Stimulated activated memory B cell treated with anti-CD40 and anti-IgM and Interleukin-4, amounts not matched to agents 10 μg/mL and 1 μg/mL and 100 μg/mL, for 72 hours (primary cell): Measurements from ENCODE around the gene MYCBP2.
"Not testable (repeated sequence)": the region's sequence is repeated elsewhere in the genome, so short reads cannot be mapped to it uniquely, and the experiment has no call there.

Experiments used
- ATAC-seq: fragments of 150-1000 bp; cut with Tn5 transposase; 2 replicates; pipeline ENCODE4 v1.10.0; 2021
- H3K27ac Mint-ChIP-seq: one replicate; pipeline ENCODE4 v1.8.0; 2022; ENCODE audit warnings: mild to moderate bottlenecking, mixed read lengths
- H3K27me3 Mint-ChIP-seq: one replicate; pipeline ENCODE4 v1.8.0; 2022; ENCODE audit warnings: mixed read lengths
- H3K36me3 Mint-ChIP-seq: one replicate; pipeline ENCODE4 v1.8.0; 2022; ENCODE audit warnings: mixed read lengths
- H3K4me1 Mint-ChIP-seq: one replicate; pipeline ENCODE4 v1.8.0; 2022; ENCODE audit warnings: mixed read lengths
- H3K4me3 Mint-ChIP-seq: one replicate; pipeline ENCODE4 v1.8.0; 2022; ENCODE audit warnings: mild to moderate bottlenecking, moderate library complexity, mixed read lengths
- H3K9me3 Mint-ChIP-seq: one replicate; pipeline ENCODE4 v1.8.0; 2022; ENCODE audit warnings: mixed read lengths

Gene MYCBP2

GRCh38 chr13:77009719-77010118 is 317.2 kb downstream of the MYCBP2 start:
- not testable (repeated sequence) for H3K9me3 Mint-ChIP-seq, H3K27me3 Mint-ChIP-seq, ATAC-seq, H3K4me3 Mint-ChIP-seq
- peak overlapping the region; percentile 22 for H3K27ac Mint-ChIP-seq
- H3K36me3 Mint-ChIP-seq: peaks cover 57% of the 10 kb centered on the region
- H3K4me1 Mint-ChIP-seq: peaks cover 15% of the 10 kb centered on the region

DNA sequence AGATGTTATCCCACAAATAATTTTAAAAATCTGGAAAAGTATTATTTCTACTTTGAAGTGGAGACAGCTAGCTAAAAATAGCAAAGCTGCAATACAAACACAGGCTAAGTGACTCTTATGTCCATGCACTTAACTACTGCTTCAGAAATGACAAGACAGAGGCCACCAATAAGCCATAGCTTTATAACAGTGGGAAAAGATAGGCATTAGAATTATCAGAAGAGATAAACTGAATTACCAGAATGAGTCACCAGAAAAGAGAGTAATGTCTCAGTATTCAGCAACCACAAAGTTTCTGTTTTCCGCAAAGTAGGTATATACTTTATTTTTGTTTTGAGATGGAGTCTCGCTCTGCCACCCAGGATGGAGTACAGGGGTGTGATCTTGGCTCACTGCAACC is 317.9 kb downstream of the MYCBP2 start:
- H3K4me3 Mint-ChIP-seq: no peak overlapping the region
- no peaks in the 10 kb centered on the region for H3K27me3 Mint-ChIP-seq
- ATAC-seq: no peak
- H3K27ac Mint-ChIP-seq: peak overlapping the region; percentile 22
- H3K4me1 Mint-ChIP-seq: peaks cover 12% of the 10 kb centered on the region
- H3K9me3 Mint-ChIP-seq: no peaks in the 10 kb centered on the region
- H3K36me3 Mint-ChIP-seq: peaks cover 50% of the 10 kb centered on the region

DNA sequence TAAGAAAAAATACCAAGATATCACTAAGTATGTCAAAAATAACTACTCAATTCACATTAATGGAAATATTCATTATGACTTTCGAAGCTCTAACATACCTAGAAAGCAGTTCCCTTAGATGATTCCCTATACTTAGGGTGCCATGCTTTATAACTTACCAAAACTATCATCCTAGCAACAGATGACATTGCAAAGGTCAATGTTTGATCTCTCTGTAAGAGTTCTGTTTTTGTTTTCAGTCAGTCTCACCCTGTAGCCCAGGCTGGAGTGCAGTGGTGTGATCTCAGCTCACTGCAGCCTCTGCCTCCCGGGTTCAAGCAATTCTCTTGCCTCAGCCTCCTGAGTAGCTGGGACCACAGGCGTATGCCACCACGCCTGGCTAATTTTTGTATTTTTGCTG is 318.6 kb downstream of the MYCBP2 start:
- not testable (repeated sequence) for ATAC-seq, H3K9me3 Mint-ChIP-seq, H3K4me1 Mint-ChIP-seq, H3K27me3 Mint-ChIP-seq, H3K4me3 Mint-ChIP-seq
- Mint-ChIP-seq H3K36me3 (peaks cover 43% of the 10 kb centered on the region), H3K27ac (peak overlapping the region; percentile 22)

DNA sequence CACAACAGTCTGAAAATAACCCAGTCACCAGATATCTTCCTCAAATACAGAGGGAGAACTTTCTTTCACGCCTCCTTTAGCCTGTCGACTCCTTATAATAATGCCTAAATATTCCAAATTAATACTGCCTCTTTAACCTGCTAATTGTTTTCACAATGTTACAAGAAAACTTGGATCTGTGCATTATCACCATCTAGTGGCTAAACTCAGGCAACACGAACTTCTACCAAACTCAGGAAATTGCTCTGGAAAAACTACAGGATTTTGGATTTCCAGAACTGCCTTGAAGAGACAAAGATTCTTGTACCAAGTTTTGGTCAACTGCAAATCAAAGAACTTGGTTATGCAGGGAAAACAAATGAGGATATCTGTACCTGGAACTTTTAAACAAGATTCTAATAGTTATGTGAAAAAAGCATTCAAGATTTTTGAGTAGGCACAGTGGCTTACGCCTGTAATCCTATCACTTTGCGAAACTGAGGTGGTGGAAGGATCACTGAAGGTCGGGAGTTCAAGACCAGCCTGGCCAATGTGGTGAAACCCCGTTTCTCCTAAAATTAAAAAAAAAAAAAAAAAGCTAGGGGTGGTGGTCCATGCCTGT is 324.2 kb downstream of the MYCBP2 start:
- H3K27ac Mint-ChIP-seq: no peak overlapping the region

GRCh38 chr13:77001963-77002587 is 324.8 kb downstream of the MYCBP2 start:
- Mint-ChIP-seq H3K36me3 (peaks cover 29% of the 10 kb centered on the region), H3K4me1 (peaks cover 20% of the 10 kb centered on the region), H3K27ac (no peak overlapping the region), H3K4me3 (no peak overlapping the region), H3K27me3 (no peaks in the 10 kb centered on the region), H3K9me3 (no peaks in the 10 kb centered on the region)
- ATAC-seq: no peak

More for the DNA sequence above, 324.2 kb downstream of the MYCBP2 start:
- ATAC-seq: no peak
- Mint-ChIP-seq H3K4me1 (peaks cover 20% of the 10 kb centered on the region), H3K4me3 (no peak overlapping the region), H3K9me3 (no peaks in the 10 kb centered on the region), H3K36me3 (peaks cover 33% of the 10 kb centered on the region), H3K27me3 (no peaks in the 10 kb centered on the region)

DNA sequence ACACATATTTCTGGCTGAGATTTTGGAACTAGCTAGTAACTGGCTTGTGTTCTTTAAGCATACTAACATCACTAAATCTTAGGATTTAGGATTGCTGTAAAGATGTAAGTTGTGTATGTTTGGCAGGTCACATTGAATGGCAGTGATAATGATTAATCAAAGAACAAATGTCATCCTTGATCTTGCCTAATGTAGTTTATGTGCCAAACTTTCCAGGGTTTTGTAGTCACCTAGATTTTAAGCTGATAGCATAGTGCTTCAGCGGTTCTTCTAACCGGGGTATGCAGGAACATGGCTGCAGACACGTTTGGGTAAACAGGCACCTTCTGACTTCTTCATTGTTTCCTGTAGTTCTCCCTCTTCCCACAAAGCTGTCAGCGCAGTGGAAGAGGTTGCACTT is 325.4 kb downstream of the MYCBP2 start:
- peaks cover 29% of the 10 kb centered on the region for H3K36me3 Mint-ChIP-seq
- H3K9me3 Mint-ChIP-seq: no peaks in the 10 kb centered on the region
- H3K4me3 Mint-ChIP-seq: no peak overlapping the region
- H3K27ac Mint-ChIP-seq: no peak overlapping the region
- H3K4me1 Mint-ChIP-seq: peaks cover 19% of the 10 kb centered on the region
- no peaks in the 10 kb centered on the region for H3K27me3 Mint-ChIP-seq
- ATAC-seq: no peak

- Mint-ChIP-seq H3K4me1 (peaks cover 16% of the 10 kb centered on the region), H3K9me3 (no peaks in the 10 kb centered on the region), H3K27ac (no peak overlapping the region), H3K27me3 (no peaks in the 10 kb centered on the region), H3K4me3 (no peak overlapping the region), H3K36me3 (peaks cover 39% of the 10 kb centered on the region)
- ATAC-seq: no peak
These were observed 326.4 kb downstream of the MYCBP2 start for GRCh38 chr13:77000475-77000874.
